Measurements from ENCODE around the gene EPB41L1.

Gene EPB41L1

DNA sequence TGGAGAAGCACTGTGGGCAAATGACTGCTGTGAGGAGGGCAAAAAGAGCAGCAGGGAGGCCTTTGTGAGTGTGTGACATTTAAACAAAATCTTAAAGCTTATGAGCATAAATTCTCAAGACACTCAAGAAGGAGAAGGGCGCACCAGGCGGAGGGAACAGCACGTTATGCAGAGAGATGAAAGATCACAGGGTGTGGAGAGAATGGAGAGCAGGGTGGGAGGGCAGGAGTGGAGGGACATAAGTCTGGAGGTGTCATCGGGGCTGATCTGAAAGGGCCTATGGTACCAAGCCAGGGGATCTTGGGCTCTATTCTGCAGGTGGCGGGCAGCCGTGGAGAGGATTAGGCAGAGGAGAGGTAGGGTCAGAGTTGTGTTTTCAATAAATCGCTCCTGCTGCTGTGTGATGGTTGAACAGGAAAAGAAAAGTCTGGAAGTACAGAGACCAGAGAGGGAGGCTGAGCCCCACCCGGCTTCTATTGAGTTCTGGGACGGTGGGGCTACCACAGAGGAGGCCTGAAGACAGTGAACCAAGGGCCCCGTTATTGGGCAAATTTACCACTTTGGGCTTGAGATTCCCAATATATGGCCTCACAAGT is 127.3 kb downstream of the EPB41L1 start:
- no peak for DNase-seq (ENCODE audit: low spot score)
- no peak overlapping the region for H3K27ac ChIP-seq
- ChIA-PET POLR2A (ENCODE audit: low non-redundant PET) (no interaction called here), CTCF (no interaction called here)
- TF ChIP-seq, protein P1, sequence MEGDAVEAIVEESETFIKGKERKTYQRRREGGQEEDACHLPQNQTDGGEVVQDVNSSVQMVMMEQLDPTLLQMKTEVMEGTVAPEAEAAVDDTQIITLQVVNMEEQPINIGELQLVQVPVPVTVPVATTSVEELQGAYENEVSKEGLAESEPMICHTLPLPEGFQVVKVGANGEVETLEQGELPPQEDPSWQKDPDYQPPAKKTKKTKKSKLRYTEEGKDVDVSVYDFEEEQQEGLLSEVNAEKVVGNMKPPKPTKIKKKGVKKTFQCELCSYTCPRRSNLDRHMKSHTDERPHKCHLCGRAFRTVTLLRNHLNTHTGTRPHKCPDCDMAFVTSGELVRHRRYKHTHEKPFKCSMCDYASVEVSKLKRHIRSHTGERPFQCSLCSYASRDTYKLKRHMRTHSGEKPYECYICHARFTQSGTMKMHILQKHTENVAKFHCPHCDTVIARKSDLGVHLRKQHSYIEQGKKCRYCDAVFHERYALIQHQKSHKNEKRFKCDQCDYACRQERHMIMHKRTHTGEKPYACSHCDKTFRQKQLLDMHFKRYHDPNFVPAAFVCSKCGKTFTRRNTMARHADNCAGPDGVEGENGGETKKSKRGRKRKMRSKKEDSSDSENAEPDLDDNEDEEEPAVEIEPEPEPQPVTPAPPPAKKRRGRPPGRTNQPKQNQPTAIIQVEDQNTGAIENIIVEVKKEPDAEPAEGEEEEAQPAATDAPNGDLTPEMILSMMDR (conservative IDR thresholded peaks at IDR 0.05; ENCODE audit: low read depth) = no peak

Data from RWPE1 (cell line).